ENCODE data around the gene ANKS3.

GRCh38 chr16:4768549-4769305 lies 34.7 kb upstream of the ANKS3 start:
- no peak for TF ChIP-seq CTCF (conservative IDR thresholded peaks at IDR 0.05)
- no peak for TF ChIP-seq EZH2 (IDR thresholded peaks at IDR 0.05; ENCODE audit: low read depth)
